Fibroblast of the aortic adventitia (primary cell): Measurements from ENCODE around the gene TEAD1. TPM values are rescaled to one million over a fixed set of nuclear protein-coding genes. Genes with fewer than 3 reads are reported as not detected.

Experiments used
- DNase-seq: peaks from one replicate; pipeline ENCODE4 v3.0.0-alpha.2; 2010; ENCODE audit warnings: low read depth
- H3K4me3 ChIP-seq: 2 replicates; pipeline ENCODE4 v1.5.1; 2011; ENCODE audit warnings: low read depth, mild to moderate bottlenecking, control low read depth, low read length, moderate library complexity
- total RNA-seq: library from RNA; depleted of rRNA; stranded (reverse); fragments of >200 nt; gene quantifications from 2 replicates; pipeline ENCODE4 v1.2.3, GENCODE V29; 2012; ENCODE audit warnings: low replicate concordance
- TF ChIP-seq, protein P1 (sequence below): IDR thresholded peaks from 2 replicates; pipeline ENCODE4 v1.5.1; 2011; ENCODE audit warnings: mild to moderate bottlenecking, low read length, control low read depth, inconsistent platforms; ENCODE audit not compliant: insufficient read depth

The TEAD1 gene
- total RNA-seq, 1 donor, result 117 TPM

GRCh38 chr11:12859872-12860657 is 185.8 kb downstream of the TEAD1 start:
- DNase-seq, result no peak
- H3K4me3 ChIP-seq, result no peak overlapping the region
- TF ChIP-seq, protein P1, sequence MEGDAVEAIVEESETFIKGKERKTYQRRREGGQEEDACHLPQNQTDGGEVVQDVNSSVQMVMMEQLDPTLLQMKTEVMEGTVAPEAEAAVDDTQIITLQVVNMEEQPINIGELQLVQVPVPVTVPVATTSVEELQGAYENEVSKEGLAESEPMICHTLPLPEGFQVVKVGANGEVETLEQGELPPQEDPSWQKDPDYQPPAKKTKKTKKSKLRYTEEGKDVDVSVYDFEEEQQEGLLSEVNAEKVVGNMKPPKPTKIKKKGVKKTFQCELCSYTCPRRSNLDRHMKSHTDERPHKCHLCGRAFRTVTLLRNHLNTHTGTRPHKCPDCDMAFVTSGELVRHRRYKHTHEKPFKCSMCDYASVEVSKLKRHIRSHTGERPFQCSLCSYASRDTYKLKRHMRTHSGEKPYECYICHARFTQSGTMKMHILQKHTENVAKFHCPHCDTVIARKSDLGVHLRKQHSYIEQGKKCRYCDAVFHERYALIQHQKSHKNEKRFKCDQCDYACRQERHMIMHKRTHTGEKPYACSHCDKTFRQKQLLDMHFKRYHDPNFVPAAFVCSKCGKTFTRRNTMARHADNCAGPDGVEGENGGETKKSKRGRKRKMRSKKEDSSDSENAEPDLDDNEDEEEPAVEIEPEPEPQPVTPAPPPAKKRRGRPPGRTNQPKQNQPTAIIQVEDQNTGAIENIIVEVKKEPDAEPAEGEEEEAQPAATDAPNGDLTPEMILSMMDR, result no peak

GRCh38 chr11:12860827-12861226 is 186.6 kb downstream of the TEAD1 start:
- TF ChIP-seq, protein P1, result no peak
- DNase-seq, result peak; percentile 33
- no peak overlapping the region for H3K4me3 ChIP-seq

DNA sequence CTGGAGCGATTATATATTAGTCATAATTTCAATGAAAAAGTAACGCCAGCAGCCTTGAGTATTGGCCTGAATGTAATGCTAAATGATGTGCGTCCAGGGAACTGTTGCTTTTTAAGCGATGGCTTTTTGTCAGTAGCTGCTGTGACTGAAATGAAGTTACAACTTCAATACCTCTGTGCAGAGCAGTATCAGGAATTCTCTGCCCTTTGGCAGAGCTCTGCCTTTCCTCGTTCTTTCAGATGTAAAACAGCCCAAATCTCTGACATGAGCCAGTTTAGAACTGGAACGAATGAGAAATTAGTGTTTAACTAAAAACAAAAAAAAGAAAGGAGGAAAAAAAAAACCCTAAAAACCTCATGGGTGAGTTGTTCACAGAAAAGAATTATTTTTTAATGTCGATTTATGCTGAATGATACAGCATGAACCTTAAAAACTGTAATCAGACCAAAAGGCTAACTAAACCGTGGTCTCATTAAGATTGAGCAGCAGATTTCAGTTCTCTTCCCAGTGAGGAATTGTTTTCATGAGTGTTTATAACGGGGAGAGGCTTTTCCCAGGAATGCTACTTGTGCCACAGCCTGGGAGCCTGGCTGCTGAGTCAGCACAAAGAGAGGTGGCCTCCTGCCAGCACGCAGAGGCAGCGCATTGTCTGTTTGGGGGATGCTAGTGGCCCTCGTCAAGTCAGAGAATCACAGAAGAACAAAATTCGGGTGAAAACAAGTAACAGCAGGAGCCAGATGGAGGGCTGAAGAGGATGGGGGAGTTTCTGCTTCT is 188.7 kb downstream of the TEAD1 start:
- TF ChIP-seq, protein P1, result no peak
- DNase-seq, result peak; percentile 85
- no peak overlapping the region for H3K4me3 ChIP-seq

- no peak for DNase-seq
- TF ChIP-seq, protein P1, result no peak
- H3K4me3 ChIP-seq, result no peak overlapping the region
These were observed 189.4 kb downstream of the TEAD1 start for GRCh38 chr11:12863605-12864121.

GRCh38 chr11:12864316-12865156 is 190.3 kb downstream of the TEAD1 start:
- H3K4me3 ChIP-seq, result no peak overlapping the region
- TF ChIP-seq, protein P1, result no peak
- DNase-seq, result no peak

GRCh38 chr11:12865863-12866595 is 191.8 kb downstream of the TEAD1 start:
- DNase-seq, result no peak
- no peak overlapping the region for H3K4me3 ChIP-seq
- TF ChIP-seq, protein P1, result no peak
